NCI-H1417 treated with DMSO at 0.1 percent for 48 hours (cell line): ENCODE measurements around the gene PAX7.
"Not testable (repeated sequence)": the region's sequence is repeated elsewhere in the genome, so short reads cannot be mapped to it uniquely, and the experiment has no call there.

Experiments used
- DNase-seq: peaks from one replicate; lab custom pipeline; 2025; lab: John Stamatoyannopoulos, UW

The PAX7 gene

GRCh38 chr1:18761948-18762840, 131.5 kb downstream of the PAX7 start:
- DNase-seq, result no peak

- no peak for DNase-seq
Measured at GRCh38 chr1:18764362-18764761, 133.7 kb downstream of the PAX7 start.

- DNase-seq, result no peak
Measured at GRCh38 chr1:18765725-18766124, 135.1 kb downstream of the PAX7 start.

- no peak for DNase-seq
Measured at GRCh38 chr1:18766328-18766727, 135.7 kb downstream of the PAX7 start.

GRCh38 chr1:18767576-18767975, 136.9 kb downstream of the PAX7 start:
- not testable (repeated sequence) for DNase-seq

- no peak for DNase-seq
Measured at GRCh38 chr1:18768086-18768485, 137.4 kb downstream of the PAX7 start.

- no peak for DNase-seq
Measured at GRCh38 chr1:18769140-18769539, 138.5 kb downstream of the PAX7 start.

GRCh38 chr1:18770799-18771198, 140.2 kb downstream of the PAX7 start:
- DNase-seq, result no peak

- DNase-seq, result no peak
Measured at GRCh38 chr1:18773753-18774152, 143.1 kb downstream of the PAX7 start.

GRCh38 chr1:18775341-18775740, 144.7 kb downstream of the PAX7 start:
- DNase-seq, result no peak

- DNase-seq, result no peak
Measured at GRCh38 chr1:18776777-18777176, 146.1 kb downstream of the PAX7 start.

GRCh38 chr1:18778437-18778836, 147.8 kb downstream of the PAX7 start:
- DNase-seq, result no peak

GRCh38 chr1:18781031-18781430, 150.4 kb downstream of the PAX7 start:
- no peak for DNase-seq

- no peak for DNase-seq
Measured at GRCh38 chr1:18783705-18784481, 153.2 kb downstream of the PAX7 start.

- DNase-seq, result no peak
Measured at GRCh38 chr1:18784482-18784831, 153.8 kb downstream of the PAX7 start.

- no peak for DNase-seq
Measured at GRCh38 chr1:18786149-18786548, 155.5 kb downstream of the PAX7 start.

- no peak for DNase-seq
Measured at GRCh38 chr1:18787825-18788385, 157.3 kb downstream of the PAX7 start.

GRCh38 chr1:18789246-18789645, 158.6 kb downstream of the PAX7 start:
- no peak for DNase-seq

- no peak for DNase-seq
Measured at GRCh38 chr1:18792747-18793146, 162.1 kb downstream of the PAX7 start.

- DNase-seq, result no peak
Measured at GRCh38 chr1:18793164-18793563, 162.5 kb downstream of the PAX7 start.

GRCh38 chr1:18794051-18794450, 163.4 kb downstream of the PAX7 start:
- no peak for DNase-seq

- no peak for DNase-seq
Measured at GRCh38 chr1:18794561-18794960, 163.9 kb downstream of the PAX7 start.
